ENCODE measurements around the gene EXTL1. TPM values are rescaled to one million over a fixed set of nuclear protein-coding genes. Genes with fewer than 3 reads are reported as not detected.
A peak's percentile ranks its signal among the peaks of the same experiment; 100 is the strongest.

The EXTL1 gene, protein sequence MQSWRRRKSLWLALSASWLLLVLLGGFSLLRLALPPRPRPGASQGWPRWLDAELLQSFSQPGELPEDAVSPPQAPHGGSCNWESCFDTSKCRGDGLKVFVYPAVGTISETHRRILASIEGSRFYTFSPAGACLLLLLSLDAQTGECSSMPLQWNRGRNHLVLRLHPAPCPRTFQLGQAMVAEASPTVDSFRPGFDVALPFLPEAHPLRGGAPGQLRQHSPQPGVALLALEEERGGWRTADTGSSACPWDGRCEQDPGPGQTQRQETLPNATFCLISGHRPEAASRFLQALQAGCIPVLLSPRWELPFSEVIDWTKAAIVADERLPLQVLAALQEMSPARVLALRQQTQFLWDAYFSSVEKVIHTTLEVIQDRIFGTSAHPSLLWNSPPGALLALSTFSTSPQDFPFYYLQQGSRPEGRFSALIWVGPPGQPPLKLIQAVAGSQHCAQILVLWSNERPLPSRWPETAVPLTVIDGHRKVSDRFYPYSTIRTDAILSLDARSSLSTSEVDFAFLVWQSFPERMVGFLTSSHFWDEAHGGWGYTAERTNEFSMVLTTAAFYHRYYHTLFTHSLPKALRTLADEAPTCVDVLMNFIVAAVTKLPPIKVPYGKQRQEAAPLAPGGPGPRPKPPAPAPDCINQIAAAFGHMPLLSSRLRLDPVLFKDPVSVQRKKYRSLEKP
- total RNA-seq (ENCODE audit: low replicate concordance) = 0.18 and 0.74 TPM in 2 replicates

DNA sequence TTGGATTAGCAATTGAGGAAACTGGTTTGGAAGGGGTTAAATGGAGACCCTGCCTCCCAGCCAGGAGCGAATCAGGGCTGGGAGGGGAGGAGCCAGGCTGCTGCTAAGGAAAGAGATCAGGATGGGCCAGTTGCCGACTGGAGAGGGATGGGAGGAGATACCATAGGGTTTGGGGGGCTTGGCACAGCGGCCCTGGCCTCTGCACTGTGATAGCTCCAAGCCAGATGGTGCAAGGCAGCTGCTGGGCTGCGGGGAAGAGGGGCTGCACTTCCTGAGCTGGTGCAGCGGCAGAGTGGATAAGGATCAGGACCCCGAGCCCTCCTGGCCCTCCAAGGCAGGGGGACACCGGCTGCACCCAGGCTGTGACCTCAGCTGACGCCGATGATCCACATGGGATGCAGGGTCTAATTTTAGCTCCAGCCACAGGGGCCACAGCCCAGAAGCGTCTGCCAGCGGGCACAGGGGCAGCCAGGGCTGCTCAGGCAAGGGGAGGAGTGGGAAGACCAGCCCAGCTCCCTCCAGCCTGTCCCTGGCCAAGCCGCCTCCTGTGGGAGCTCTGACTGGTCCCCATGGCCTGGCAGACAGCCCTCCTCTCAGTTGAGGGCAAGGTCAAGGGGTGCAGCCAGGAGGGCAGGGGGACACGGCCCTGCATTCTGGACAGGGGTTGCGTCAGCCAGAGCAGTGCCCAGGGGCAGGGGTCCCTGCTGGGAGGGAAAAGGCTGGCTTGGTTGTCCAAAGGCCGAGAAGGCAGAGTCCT, at the start of gene EXTL1:
Gene EXTL1, plus strand, starts transcription at position 129 of the 757 bp plus-strand sequence. CDS start 872 bp downstream, outside the sequence.
- peak within 1 kb of the TSS; percentile 46 for H3K4me3 ChIP-seq (ENCODE audit: low read depth, low read length)
- TF ChIP-seq, protein P1, sequence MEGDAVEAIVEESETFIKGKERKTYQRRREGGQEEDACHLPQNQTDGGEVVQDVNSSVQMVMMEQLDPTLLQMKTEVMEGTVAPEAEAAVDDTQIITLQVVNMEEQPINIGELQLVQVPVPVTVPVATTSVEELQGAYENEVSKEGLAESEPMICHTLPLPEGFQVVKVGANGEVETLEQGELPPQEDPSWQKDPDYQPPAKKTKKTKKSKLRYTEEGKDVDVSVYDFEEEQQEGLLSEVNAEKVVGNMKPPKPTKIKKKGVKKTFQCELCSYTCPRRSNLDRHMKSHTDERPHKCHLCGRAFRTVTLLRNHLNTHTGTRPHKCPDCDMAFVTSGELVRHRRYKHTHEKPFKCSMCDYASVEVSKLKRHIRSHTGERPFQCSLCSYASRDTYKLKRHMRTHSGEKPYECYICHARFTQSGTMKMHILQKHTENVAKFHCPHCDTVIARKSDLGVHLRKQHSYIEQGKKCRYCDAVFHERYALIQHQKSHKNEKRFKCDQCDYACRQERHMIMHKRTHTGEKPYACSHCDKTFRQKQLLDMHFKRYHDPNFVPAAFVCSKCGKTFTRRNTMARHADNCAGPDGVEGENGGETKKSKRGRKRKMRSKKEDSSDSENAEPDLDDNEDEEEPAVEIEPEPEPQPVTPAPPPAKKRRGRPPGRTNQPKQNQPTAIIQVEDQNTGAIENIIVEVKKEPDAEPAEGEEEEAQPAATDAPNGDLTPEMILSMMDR (IDR thresholded peaks at IDR 0.05; ENCODE audit: insufficient read depth, low read length) = no peak
- DNase-seq (ENCODE audit: low read depth) = peak; percentile 19

DNA sequence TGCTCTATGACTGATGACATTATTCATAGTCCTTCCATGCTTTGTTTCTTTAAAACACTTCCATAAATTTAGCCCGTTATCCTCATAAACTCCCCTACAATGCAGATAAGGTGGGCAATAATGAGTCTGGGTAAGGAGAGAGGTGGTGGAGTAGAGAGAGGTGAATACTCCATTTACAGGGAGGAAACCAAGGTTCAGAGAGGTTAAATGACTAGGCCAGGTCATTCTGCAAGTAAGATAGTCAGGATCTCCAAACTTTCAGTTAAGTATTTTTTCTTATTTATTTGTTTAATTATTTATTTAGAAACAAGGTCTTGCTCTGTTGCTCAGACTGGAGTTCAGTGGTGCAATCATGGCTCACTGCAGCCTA, 49.8 kb upstream of the EXTL1 start:
- DNase-seq (ENCODE audit: low read depth) = no peak
- TF ChIP-seq, protein P1 (IDR thresholded peaks at IDR 0.05; ENCODE audit: insufficient read depth, low read length) = no peak

DNA sequence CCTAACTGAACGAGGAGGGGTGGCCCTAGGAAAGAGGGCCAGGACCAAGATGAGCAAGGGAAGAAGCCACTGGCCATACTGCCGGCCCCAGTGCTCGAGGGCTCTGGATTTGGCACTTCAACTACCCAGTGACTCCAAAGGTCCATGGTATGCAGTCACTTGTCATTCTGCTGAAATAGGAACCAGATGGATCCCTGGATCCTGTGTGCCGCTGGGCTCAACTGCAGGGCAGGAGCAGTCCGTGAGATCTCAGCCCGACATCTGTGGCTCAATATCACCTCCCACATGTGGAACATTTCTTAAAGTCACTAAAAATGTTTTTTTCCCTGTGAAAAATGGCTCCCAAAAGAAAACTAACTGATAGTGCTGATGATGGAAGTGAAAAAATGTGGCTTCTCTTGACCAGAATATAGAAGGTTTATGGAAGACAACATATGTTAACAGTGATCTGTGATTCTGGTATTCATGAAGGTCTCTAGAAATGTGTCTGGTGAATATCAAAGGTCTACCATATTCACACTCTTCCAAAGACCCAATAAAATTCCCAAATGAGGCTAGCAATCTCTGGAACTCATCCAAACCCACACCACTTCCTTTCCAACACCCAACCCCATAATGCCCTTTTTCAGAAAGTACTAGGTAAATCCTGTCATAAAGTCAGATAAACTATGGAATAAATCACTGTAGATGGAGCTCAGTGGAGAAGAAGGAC, 47.8 kb upstream of the EXTL1 start:
- DNase-seq (ENCODE audit: low read depth) = peak; percentile 27
- TF ChIP-seq, protein P1 (IDR thresholded peaks at IDR 0.05; ENCODE audit: insufficient read depth, low read length) = no peak
- H3K4me3 ChIP-seq (ENCODE audit: low read depth, low read length) = no peak overlapping the region

More for the DNA sequence above, 49.8 kb upstream of the EXTL1 start:
- H3K4me3 ChIP-seq (ENCODE audit: low read depth, low read length) = no peak overlapping the region

DNA sequence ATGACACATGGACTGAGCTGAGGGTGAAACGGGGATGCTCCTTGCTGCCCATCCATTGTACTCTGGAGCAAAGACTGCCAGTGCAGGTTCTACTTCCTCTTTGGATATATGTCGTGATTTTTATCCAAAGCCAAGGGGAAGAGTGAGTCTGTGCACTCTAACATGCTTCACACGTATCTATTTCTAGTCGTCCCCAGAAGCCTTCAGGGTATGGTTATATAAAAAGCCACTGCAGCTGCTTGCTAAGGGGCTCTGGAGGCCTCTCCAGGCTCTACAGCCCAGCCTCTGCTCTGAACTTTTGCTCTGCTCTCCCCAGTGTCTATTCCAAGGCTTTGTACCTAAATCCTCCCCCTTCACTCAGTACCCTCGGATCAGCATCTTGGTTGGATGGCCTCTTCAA, 43.8 kb upstream of the EXTL1 start:
- H3K4me3 ChIP-seq (ENCODE audit: low read depth, low read length) = no peak overlapping the region
- TF ChIP-seq, protein P1 (IDR thresholded peaks at IDR 0.05; ENCODE audit: insufficient read depth, low read length) = no peak
- no peak for DNase-seq (ENCODE audit: low read depth)

DNA sequence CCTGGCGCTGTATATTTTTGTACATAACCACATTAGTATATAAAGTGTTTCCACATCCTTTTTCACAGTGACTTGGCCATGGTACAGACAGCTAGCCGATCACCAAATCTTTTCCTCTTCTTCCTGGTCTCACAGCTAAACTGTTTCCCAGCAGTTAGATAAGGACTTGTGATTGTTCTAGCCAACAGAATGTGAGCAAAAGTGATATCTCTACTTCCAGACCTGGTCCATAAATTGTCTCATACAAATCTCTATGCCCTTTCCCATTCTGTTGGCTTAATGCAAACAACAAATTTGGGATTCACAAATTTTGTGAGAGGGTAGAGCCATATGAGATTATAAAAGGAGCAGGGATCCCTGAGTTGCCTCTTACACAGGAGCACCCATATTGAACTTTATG, 43.2 kb upstream of the EXTL1 start:
- H3K4me3 ChIP-seq (ENCODE audit: low read depth, low read length) = no peak overlapping the region
- DNase-seq (ENCODE audit: low read depth) = no peak
- TF ChIP-seq, protein P1 (IDR thresholded peaks at IDR 0.05; ENCODE audit: insufficient read depth, low read length) = no peak

DNA sequence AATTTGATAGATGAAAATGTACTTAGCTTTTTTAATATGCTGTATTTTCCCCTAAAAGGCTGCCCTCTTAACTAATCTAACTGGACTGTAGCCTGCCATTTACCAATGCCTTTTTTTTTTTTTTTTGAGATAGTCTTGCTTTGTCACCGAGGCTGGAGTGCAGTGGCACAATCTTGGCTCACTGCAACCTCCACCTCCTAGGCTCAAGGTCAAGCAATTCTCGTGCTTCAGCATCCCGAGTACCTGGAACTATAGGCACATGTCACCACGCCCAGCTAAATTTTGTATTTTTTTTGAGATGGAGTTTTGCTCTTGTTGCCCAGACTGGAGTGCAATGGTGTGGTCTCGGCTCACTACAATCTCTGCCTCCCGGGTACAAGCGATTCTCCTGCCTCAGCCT, 42.4 kb upstream of the EXTL1 start:
- no peak for DNase-seq (ENCODE audit: low read depth)
- TF ChIP-seq, protein P1 (IDR thresholded peaks at IDR 0.05; ENCODE audit: insufficient read depth, low read length) = no peak
- H3K4me3 ChIP-seq (ENCODE audit: low read depth, low read length) = no peak overlapping the region
